Caco-2 (cell line): Measurements from ENCODE around the gene ATG10. TPM values are rescaled to one million over a fixed set of nuclear protein-coding genes. Genes with fewer than 3 reads are reported as not detected.

Source experiments
- BruUV-seq: library from RNA; stranded (reverse); fragments of 400-500 nt; replicated peaks from 2 replicates; lab custom pipeline; 2021; lab: Mats Ljungman, UMichigan
- CTCF ChIA-PET: fragments of 300-600 bp; sonication (Branson Sonifier 250); formaldehyde crosslinking; loops from one replicate; lab custom pipeline; 2022; ENCODE audit warnings: antibody characterized with exemption; lab: Charles Lee
- POLR2A ChIA-PET: fragments of 300-600 bp; sonication (Branson Sonifier 250); formaldehyde crosslinking; loops from one replicate; lab custom pipeline; 2022; ENCODE audit warnings: antibody characterized with exemption; lab: Charles Lee
- DNase-seq, 2 experiments: peaks; one replicate each; pipeline versions ENCODE4 v3.0.0 to v3.0.0-alpha.2; 2020 to 2022
- H3K27me3 ChIP-seq: replicated peaks from 2 replicates; pipeline ENCODE4 v1.6.0; 2011; ENCODE audit warnings: low read length; ENCODE audit not compliant: control insufficient read depth, insufficient read depth
- H3K36me3 ChIP-seq: 2 replicates; pipeline ENCODE4 v1.5.1; 2011; ENCODE audit warnings: low read length; ENCODE audit not compliant: control insufficient read depth, insufficient read depth
- H3K4me1 ChIP-seq: fragments of 250-450 bp; sonication (Bioruptor Pico); 2 replicates; pipeline ENCODE4 v1.5.1; 2020; ENCODE audit warnings: mild to moderate bottlenecking
- H3K4me3 ChIP-seq: 2 replicates; pipeline ENCODE4 v1.5.1; 2011; ENCODE audit warnings: low read depth, mild to moderate bottlenecking, control low read depth, low read length
- H3K9me3 ChIP-seq: fragments of 250-450 bp; sonication (Bioruptor Pico); 2 replicates; pipeline ENCODE4 v1.5.1; 2020; ENCODE audit warnings: mild to moderate bottlenecking, moderate library complexity
- H3K27ac Mint-ChIP-seq: one replicate; pipeline ENCODE4 v1.8.0; 2022; ENCODE audit warnings: mixed read lengths; ENCODE audit not compliant: unreplicated experiment
- H3K27me3 Mint-ChIP-seq: one replicate; pipeline ENCODE4 v1.8.0; 2022; ENCODE audit warnings: mixed read lengths; ENCODE audit not compliant: insufficient read depth, unreplicated experiment
- H3K36me3 Mint-ChIP-seq: one replicate; pipeline ENCODE4 v1.8.0; 2022; ENCODE audit warnings: mild to moderate bottlenecking, mixed read lengths; ENCODE audit not compliant: insufficient read depth, unreplicated experiment
- H3K4me1 Mint-ChIP-seq: one replicate; pipeline ENCODE4 v1.8.0; 2022; ENCODE audit warnings: low read depth, mixed read lengths; ENCODE audit not compliant: unreplicated experiment
- H3K4me3 Mint-ChIP-seq: one replicate; pipeline ENCODE4 v1.8.0; 2022; ENCODE audit warnings: mild to moderate bottlenecking, moderate library complexity, mixed read lengths; ENCODE audit not compliant: unreplicated experiment
- H3K9me3 Mint-ChIP-seq: one replicate; pipeline ENCODE4 v1.8.0; 2022; ENCODE audit warnings: mixed read lengths; ENCODE audit not compliant: unreplicated experiment
- CTCF ChIP-seq, 2 experiments: fragments of 200-600 bp in 1 of 2; IDR thresholded peaks; 1 replicate in 1 of 2; 2 replicates in 1 of 2; pipeline versions ENCODE4 v1.5.1 to v1.8.0; 2011 to 2022; ENCODE audit warnings: antibody characterized with exemption in 1 of 2, control low read depth in 1 of 2, inconsistent platforms in 1 of 2, low read depth in 1 of 2, low read length in 1 of 2, mild to moderate bottlenecking in 1 of 2, moderate library complexity in 1 of 2; ENCODE audit not compliant: insufficient read depth in 1 of 2, severe bottlenecking in 1 of 2, unreplicated experiment in 1 of 2
- intact Hi-C: fragments of 100-400 bp; cut with micrococcal nuclease; formaldehyde crosslinking; loops from one replicate; pipeline ENCODE4 v1.10.0; 2022; ENCODE audit not compliant: unreplicated experiment
- total RNA-seq: library from RNA; stranded (reverse); gene quantifications from 2 replicates; pipeline ENCODE4 v1.2.3, GENCODE V29; 2022

ATG10 gene
- total RNA-seq, 1 experiment from 2014 or later, result 5.8 TPM

- intact Hi-C loops, result no loop called here
- no peak overlapping the region for H3K27ac Mint-ChIP-seq
- H3K4me1 ChIP-seq, result no peaks in the 10 kb centered on the region
- no peak for TF ChIP-seq CTCF (IDR thresholded peaks at IDR 0.05; ENCODE audit: insufficient read depth in 1 of 2, low read depth in 1 of 2, low read length in 1 of 2, severe bottlenecking in 1 of 2, unreplicated experiment in 1 of 2)
- no peaks in the 10 kb centered on the region for H3K27me3 Mint-ChIP-seq
- H3K36me3 Mint-ChIP-seq, result no peaks in the 10 kb centered on the region
- H3K4me3 Mint-ChIP-seq, result no peak overlapping the region
- BruUV-seq, result no TSS peak
- H3K4me1 Mint-ChIP-seq, result no peaks in the 10 kb centered on the region
- H3K9me3 Mint-ChIP-seq, result no peaks in the 10 kb centered on the region
- ChIA-PET POLR2A (no interaction called here), CTCF (no interaction called here)
- DNase-seq, result no peak
- no peaks in the 10 kb centered on the region for H3K27me3 ChIP-seq
- no peak overlapping the region for H3K4me3 ChIP-seq
- no peaks in the 10 kb centered on the region for H3K36me3 ChIP-seq
- H3K9me3 ChIP-seq, result no peaks in the 10 kb centered on the region
Observed at GRCh38 chr5:82218374-82219156, 246.7 kb downstream of the ATG10 start.

GRCh38 chr5:82221020-82221419, 249.2 kb downstream of the ATG10 start:
- Mint-ChIP-seq H3K9me3 (no peaks in the 10 kb centered on the region), H3K4me1 (no peaks in the 10 kb centered on the region), H3K4me3 (no peak overlapping the region), H3K36me3 (no peaks in the 10 kb centered on the region), H3K27ac (no peak overlapping the region), H3K27me3 (no peaks in the 10 kb centered on the region)
- DNase-seq, result no peak
- no peak for TF ChIP-seq CTCF (IDR thresholded peaks at IDR 0.05; ENCODE audit: insufficient read depth in 1 of 2, low read depth in 1 of 2, low read length in 1 of 2, severe bottlenecking in 1 of 2, unreplicated experiment in 1 of 2)
- intact Hi-C loops, result loop anchor here (10.0 kb wide), 1 partner anchor 366 kb away; no protein-coding TSS in a partner anchor
- Histone ChIP-seq H3K4me3 (no peak overlapping the region), H3K27me3 (no peaks in the 10 kb centered on the region), H3K4me1 (no peaks in the 10 kb centered on the region), H3K36me3 (no peaks in the 10 kb centered on the region), H3K9me3 (no peaks in the 10 kb centered on the region)
- POLR2A ChIA-PET, result no interaction called here
- BruUV-seq, result no TSS peak
- CTCF ChIA-PET, result no interaction called here

- no TSS peak for BruUV-seq
- Mint-ChIP-seq H3K4me1 (no peaks in the 10 kb centered on the region), H3K9me3 (no peaks in the 10 kb centered on the region), H3K27me3 (no peaks in the 10 kb centered on the region), H3K36me3 (no peaks in the 10 kb centered on the region), H3K27ac (no peak overlapping the region), H3K4me3 (no peak overlapping the region)
- TF ChIP-seq CTCF (IDR thresholded peaks at IDR 0.05; ENCODE audit: insufficient read depth in 1 of 2, low read depth in 1 of 2, low read length in 1 of 2, severe bottlenecking in 1 of 2, unreplicated experiment in 1 of 2), result no peak
- Histone ChIP-seq H3K27me3 (no peaks in the 10 kb centered on the region), H3K4me1 (no peaks in the 10 kb centered on the region), H3K4me3 (no peak overlapping the region), H3K9me3 (no peaks in the 10 kb centered on the region), H3K36me3 (no peaks in the 10 kb centered on the region)
- no peak for DNase-seq
- intact Hi-C loops, result loop anchor here (10.0 kb wide), 1 partner anchor 368 kb away; no protein-coding TSS in a partner anchor
- CTCF ChIA-PET, result no interaction called here
- POLR2A ChIA-PET, result no interaction called here
Observed at GRCh38 chr5:82222597-82223574, 251.1 kb downstream of the ATG10 start.
